Right lobe of liver (tissue), 4 donors: ENCODE data around the gene MSMP.

Experiments
- POLR2A ChIP-seq: fragments of 450-650 bp; IDR thresholded peaks from one replicate; pipeline ENCODE4 v1.6.1; 2017; ENCODE audit warnings: antibody characterized with exemption, mild to moderate bottlenecking
- TF ChIP-seq, protein P1 (sequence below), 4 donors: fragments of 200-600 bp in 3 of 4; fragments of 450-650 bp in 1 of 4; IDR thresholded peaks; one replicate each; pipeline versions ENCODE4 v1.5.1 to v1.8.0; 2016 to 2022; ENCODE audit warnings: antibody characterized with exemption in 4 of 4, mild to moderate bottlenecking in 2 of 4
- donor health status: DM: no; HTN: no; CAD: no.
- donor health status: DM: no; HTN: no; CAD: no.
- donor health status: DM: no; HTN: yes; CAD: no.

DNA sequence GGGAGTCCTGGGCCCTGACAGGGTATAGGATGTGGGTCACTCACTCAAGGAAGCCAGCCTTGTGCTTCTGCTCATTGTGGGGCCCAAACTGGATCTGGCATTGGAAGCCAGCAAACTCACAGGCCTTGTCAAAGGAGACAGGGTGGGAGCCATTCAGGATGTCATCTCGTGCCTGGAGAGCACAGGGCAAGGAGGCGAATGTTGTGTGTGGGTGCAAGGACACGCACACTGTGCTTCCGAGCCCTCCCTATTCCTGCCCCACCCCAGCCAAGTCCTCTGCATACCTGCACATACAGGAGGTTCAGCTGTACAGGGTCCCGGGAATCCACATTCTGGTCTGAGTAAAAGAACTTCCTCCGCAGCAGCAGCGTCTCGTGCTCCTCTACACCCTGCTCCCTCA is 30.2 kb downstream of the MSMP start:
- TF ChIP-seq, protein P1, sequence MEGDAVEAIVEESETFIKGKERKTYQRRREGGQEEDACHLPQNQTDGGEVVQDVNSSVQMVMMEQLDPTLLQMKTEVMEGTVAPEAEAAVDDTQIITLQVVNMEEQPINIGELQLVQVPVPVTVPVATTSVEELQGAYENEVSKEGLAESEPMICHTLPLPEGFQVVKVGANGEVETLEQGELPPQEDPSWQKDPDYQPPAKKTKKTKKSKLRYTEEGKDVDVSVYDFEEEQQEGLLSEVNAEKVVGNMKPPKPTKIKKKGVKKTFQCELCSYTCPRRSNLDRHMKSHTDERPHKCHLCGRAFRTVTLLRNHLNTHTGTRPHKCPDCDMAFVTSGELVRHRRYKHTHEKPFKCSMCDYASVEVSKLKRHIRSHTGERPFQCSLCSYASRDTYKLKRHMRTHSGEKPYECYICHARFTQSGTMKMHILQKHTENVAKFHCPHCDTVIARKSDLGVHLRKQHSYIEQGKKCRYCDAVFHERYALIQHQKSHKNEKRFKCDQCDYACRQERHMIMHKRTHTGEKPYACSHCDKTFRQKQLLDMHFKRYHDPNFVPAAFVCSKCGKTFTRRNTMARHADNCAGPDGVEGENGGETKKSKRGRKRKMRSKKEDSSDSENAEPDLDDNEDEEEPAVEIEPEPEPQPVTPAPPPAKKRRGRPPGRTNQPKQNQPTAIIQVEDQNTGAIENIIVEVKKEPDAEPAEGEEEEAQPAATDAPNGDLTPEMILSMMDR (IDR thresholded peaks at IDR 0.05) = no peak
- TF ChIP-seq POLR2A = no peak
